ENCODE measurements around the gene METTL3. TPM values are rescaled to one million over a fixed set of nuclear protein-coding genes. Genes with fewer than 3 reads are reported as not detected.
A peak's percentile ranks its signal among the peaks of the same experiment; 100 is the strongest.

METTL3 gene
- total and polyA plus RNA-seq, 2 of the 13 experiments (the other 11 are each of a cell fraction or from before 2014, with no cell fraction given): 123 to 130 TPM

GRCh38 chr14:21528381-21529348 lies 17.5 kb upstream of the METTL3 start (continued):
- TF ChIP-seq NFE2L1 (CRISPR knock-in tag; IDR thresholded peaks at IDR 0.05; ENCODE audit: borderline replicate concordance) (no peak), RARG (CRISPR knock-in tag; IDR thresholded peaks at IDR 0.05; ENCODE audit: low read depth) (no peak), FOXK2 (IDR thresholded peaks at IDR 0.05) (no peak), TFDP1 (CRISPR knock-in tag; IDR thresholded peaks at IDR 0.05; ENCODE audit: borderline replicate concordance) (peak; percentile 53; the same call in 1 of the 2 replicates), ZNF784 (CRISPR knock-in tag; IDR thresholded peaks at IDR 0.05; ENCODE audit: borderline replicate concordance) (no peak), KDM4B (CRISPR knock-in tag; IDR thresholded peaks at IDR 0.05) (no peak), ZSCAN31 (CRISPR knock-in tag; IDR thresholded peaks at IDR 0.05; ENCODE audit: low read depth) (no peak), ZNF20 (CRISPR knock-in tag; IDR thresholded peaks at IDR 0.05) (no peak), NFIC (IDR thresholded peaks at IDR 0.05; ENCODE audit: low read length) (peak; percentile 73; the same call in 1 of the 2 replicates), ZNF552 (CRISPR knock-in tag; IDR thresholded peaks at IDR 0.05; ENCODE audit: borderline replicate concordance) (no peak), ZSCAN21 (CRISPR knock-in tag; IDR thresholded peaks at IDR 0.05; ENCODE audit: borderline replicate concordance) (no peak), MXD1 (CRISPR knock-in tag; IDR thresholded peaks at IDR 0.05) (no peak), ZMAT5 (CRISPR knock-in tag; IDR thresholded peaks at IDR 0.05; ENCODE audit: borderline replicate concordance, low read depth) (no peak), CENPT (CRISPR knock-in tag; IDR thresholded peaks at IDR 0.05; ENCODE audit: low read depth) (no peak), GPN1 (CRISPR knock-in tag; IDR thresholded peaks at IDR 0.05; ENCODE audit: borderline replicate concordance) (no peak), SMARCC2 (IDR thresholded peaks at IDR 0.05) (no peak), MYPOP (CRISPR knock-in tag; IDR thresholded peaks at IDR 0.05) (peak; percentile 29; the same call in 1 of the 2 replicates), ZNF501 (CRISPR knock-in tag; IDR thresholded peaks at IDR 0.05) (no peak), ZNF510 (CRISPR knock-in tag; IDR thresholded peaks at IDR 0.05; ENCODE audit: low read depth) (no peak), SP5 (CRISPR knock-in tag; IDR thresholded peaks at IDR 0.05; ENCODE audit: borderline replicate concordance, low read depth) (0 out of 2 replicates have a peak, but pooled peaks have one; percentile 25), FOXC1 (CRISPR knock-in tag; IDR thresholded peaks at IDR 0.05; ENCODE audit: borderline replicate concordance) (no peak), ZNF326 (CRISPR knock-in tag; IDR thresholded peaks at IDR 0.05; ENCODE audit: borderline replicate concordance) (no peak), SCMH1 (CRISPR knock-in tag; IDR thresholded peaks at IDR 0.05; ENCODE audit: borderline replicate concordance) (no peak), ZNF589 (CRISPR knock-in tag; conservative IDR thresholded peaks at IDR 0.05) (no peak), MIER3 (CRISPR knock-in tag; IDR thresholded peaks at IDR 0.05; ENCODE audit: borderline replicate concordance) (peak; percentile 50; the same call in 1 of the 2 replicates), JUND (CRISPR knock-in tag; IDR thresholded peaks at IDR 0.05) (peak; percentile 67; the same call in 1 of the 2 replicates), SUZ12 (IDR thresholded peaks at IDR 0.05; ENCODE audit: low read depth, low read length) (no peak)
